Measurements from ENCODE around the gene RTF1. TPM values are rescaled to one million over a fixed set of nuclear protein-coding genes. Genes with fewer than 3 reads are reported as not detected.

The RTF1 gene
- total and polyA plus RNA-seq, 4 donors = 29.6 to 73.6 (median 51.6) TPM

DNA sequence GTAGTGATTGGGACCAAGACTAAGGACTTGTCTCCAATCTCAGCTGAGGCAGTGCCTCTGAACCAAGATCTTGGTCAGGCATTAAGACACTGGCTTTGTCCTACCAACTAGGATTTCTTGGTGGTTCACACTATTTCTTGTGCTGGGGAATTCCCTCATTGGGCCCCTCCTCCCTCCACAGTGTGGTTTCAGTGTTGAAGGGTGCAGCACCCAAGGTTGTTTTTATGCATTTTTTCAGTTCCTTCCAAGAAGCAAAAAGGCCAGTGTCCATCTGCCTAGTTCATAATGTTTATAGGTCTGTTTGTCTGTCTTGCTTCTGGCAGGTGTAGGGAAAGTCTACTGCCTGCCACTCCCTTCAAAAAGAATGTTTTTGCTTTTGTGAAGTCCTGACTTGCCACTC is 66.2 kb downstream of the RTF1 start:
- H3K36me3 ChIP-seq (ENCODE audit: control insufficient read depth, insufficient read depth, low read length) = peaks cover 54% of the 10 kb centered on the region

DNA sequence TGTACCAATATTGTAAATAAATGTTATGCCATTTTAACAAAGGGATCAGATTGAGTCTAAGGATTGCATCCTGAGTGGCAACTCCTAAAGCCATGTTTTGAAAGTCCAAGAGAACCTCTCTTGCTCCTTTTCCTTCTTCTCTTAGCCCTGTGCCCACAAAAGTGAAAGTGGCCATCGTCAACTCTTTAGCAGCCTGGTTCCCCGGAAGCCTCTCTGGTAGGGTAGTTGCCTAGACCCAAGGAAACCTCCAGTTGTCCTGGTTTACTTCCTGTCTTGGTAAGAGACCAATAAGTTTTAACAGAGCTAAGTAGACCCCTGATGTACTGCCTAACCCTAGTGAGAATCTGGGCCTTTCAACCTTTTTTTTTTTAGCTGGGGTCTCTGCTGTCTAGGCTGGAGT is 66.6 kb downstream of the RTF1 start:
- Histone ChIP-seq H3K36me3 (ENCODE audit: control insufficient read depth, insufficient read depth, low read length) (peaks cover 51% of the 10 kb centered on the region), H3K27ac (ENCODE audit: low read depth, low read length) (no peak overlapping the region), H3K4me1 (ENCODE audit: control insufficient read depth, insufficient read depth, low read length) (no peaks in the 10 kb centered on the region), H3K9me3 (ENCODE audit: control insufficient read depth, insufficient read depth, low read length) (no peaks in the 10 kb centered on the region), H3K27me3 (ENCODE audit: control insufficient read depth, insufficient read depth, low read length) (no peaks in the 10 kb centered on the region), H3K4me3 (ENCODE audit: low read depth, low read length) (no peak overlapping the region)
- no peak for DNase-seq (ENCODE audit: low read depth in 4 of 6, low spot score in 6 of 6)
- WGBS (ENCODE audit: insufficient coverage) = no CpG with 5 or more reads among the region's 2 CpGs

More for the DNA sequence above, 66.2 kb downstream of the RTF1 start:
- no peak overlapping the region for H3K27ac ChIP-seq (ENCODE audit: low read depth, low read length)
- no peak overlapping the region for H3K4me3 ChIP-seq (ENCODE audit: low read depth, low read length)
- no peaks in the 10 kb centered on the region for H3K4me1 ChIP-seq (ENCODE audit: control insufficient read depth, insufficient read depth, low read length)
- H3K27me3 ChIP-seq (ENCODE audit: control insufficient read depth, insufficient read depth, low read length) = no peaks in the 10 kb centered on the region
- no peaks in the 10 kb centered on the region for H3K9me3 ChIP-seq (ENCODE audit: control insufficient read depth, insufficient read depth, low read length)
- no peak for DNase-seq (ENCODE audit: low read depth in 4 of 6, low spot score in 6 of 6)

DNA sequence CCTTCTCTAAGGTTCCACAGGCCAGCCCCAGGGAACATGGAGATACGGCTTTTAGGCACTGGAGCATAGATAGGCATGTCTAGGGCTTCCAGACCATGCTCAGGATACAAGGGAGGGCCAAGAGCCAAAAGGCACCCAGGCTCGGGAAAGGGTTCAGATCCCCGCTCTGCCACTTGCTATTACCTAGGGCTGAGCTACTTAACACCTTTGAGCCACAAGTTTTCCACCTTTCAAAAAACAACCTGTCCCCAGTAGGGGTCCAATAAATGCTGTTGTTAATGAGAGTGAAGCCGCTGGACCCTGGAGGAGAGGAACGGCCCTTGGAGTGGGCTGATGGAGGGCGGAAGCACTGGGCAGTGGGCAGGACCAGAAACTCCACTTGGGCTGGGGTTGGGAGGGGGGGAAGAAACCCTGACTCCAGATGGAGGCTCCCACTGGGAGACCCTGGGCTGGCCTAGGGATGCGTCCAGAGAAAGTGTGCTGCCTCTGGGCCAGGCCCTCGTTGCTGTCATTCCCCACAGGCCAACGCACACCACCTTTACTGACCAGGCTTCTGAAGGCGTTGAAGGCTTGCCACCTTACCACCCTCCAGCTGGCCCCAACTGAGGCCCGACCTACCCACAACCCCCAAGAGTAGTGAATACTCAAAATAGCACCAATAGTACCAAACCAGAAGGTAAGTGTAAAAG is 68.2 kb downstream of the RTF1 start:
- H3K4me1 ChIP-seq (ENCODE audit: control insufficient read depth, insufficient read depth, low read length) = no peaks in the 10 kb centered on the region
- H3K27ac ChIP-seq (ENCODE audit: low read depth, low read length) = no peak overlapping the region
- DNase-seq (ENCODE audit: low read depth in 4 of 6, low spot score in 6 of 6) = no peak
- H3K36me3 ChIP-seq (ENCODE audit: control insufficient read depth, insufficient read depth, low read length) = peaks cover 36% of the 10 kb centered on the region
- 73% methylated on average over 8 of the region's 11 CpGs for WGBS (ENCODE audit: insufficient coverage)
- no peak overlapping the region for H3K4me3 ChIP-seq (ENCODE audit: low read depth, low read length)
- H3K27me3 ChIP-seq (ENCODE audit: control insufficient read depth, insufficient read depth, low read length) = no peaks in the 10 kb centered on the region
- no peaks in the 10 kb centered on the region for H3K9me3 ChIP-seq (ENCODE audit: control insufficient read depth, insufficient read depth, low read length)

DNA sequence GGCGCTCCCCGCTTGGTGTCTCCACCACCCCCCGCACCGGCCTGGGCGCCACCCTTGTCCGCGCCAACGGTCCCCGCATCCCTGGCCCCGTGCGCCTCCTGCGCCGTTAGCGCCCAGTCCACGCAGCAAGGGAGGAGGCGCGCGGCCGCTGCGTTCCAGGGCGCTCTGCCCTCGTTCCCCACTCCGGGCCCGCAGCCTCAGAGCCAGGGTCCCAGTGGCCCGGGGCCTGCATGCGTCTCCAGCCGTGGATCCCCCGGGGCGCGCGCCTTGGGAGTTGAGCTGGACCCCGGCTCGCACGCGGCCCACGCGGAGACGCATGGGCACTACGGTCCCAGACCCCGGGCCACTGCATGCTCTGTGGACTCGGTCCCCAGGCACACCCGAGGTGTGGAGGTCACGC is 69.4 kb downstream of the RTF1 start:
- H3K4me3 ChIP-seq (ENCODE audit: low read depth, low read length) = no peak overlapping the region
- H3K9me3 ChIP-seq (ENCODE audit: control insufficient read depth, insufficient read depth, low read length) = no peaks in the 10 kb centered on the region
- WGBS (ENCODE audit: insufficient coverage) = 78% methylated on average over 43 of the region's 43 CpGs
- H3K27ac ChIP-seq (ENCODE audit: low read depth, low read length) = no peak overlapping the region
- peaks cover 24% of the 10 kb centered on the region for H3K36me3 ChIP-seq (ENCODE audit: control insufficient read depth, insufficient read depth, low read length)
- H3K4me1 ChIP-seq (ENCODE audit: control insufficient read depth, insufficient read depth, low read length) = no peaks in the 10 kb centered on the region
- H3K27me3 ChIP-seq (ENCODE audit: control insufficient read depth, insufficient read depth, low read length) = peaks cover 9% of the 10 kb centered on the region
- DNase-seq (ENCODE audit: low read depth in 4 of 6, low spot score in 6 of 6) = no peak

DNA sequence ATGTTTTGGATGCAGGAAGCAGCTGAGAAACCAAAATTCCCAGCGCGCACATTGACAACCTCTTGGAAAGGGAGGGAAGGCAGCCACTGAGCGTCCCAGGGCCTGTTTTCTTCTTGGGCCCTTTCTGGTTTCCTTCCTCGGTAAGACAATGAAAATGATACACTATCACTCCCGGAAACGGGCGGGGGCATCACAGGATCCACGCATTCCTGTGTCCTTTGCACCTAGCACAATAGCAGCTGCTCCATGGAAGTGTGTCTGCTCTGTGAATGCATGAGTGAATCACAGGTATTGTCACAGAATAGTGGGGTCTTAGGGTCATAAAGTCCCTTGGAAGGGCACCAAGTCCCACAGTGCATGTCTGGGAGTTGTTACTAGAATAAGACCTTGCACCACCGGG is 70.5 kb downstream of the RTF1 start:
- peaks cover 17% of the 10 kb centered on the region for H3K36me3 ChIP-seq (ENCODE audit: control insufficient read depth, insufficient read depth, low read length)
- peaks cover 16% of the 10 kb centered on the region for H3K27me3 ChIP-seq (ENCODE audit: control insufficient read depth, insufficient read depth, low read length)
- H3K4me1 ChIP-seq (ENCODE audit: control insufficient read depth, insufficient read depth, low read length) = peaks cover 3% of the 10 kb centered on the region
- 83% methylated on average over 6 of the region's 9 CpGs for WGBS (ENCODE audit: insufficient coverage)
- no peaks in the 10 kb centered on the region for H3K9me3 ChIP-seq (ENCODE audit: control insufficient read depth, insufficient read depth, low read length)
- H3K4me3 ChIP-seq (ENCODE audit: low read depth, low read length) = no peak overlapping the region
- H3K27ac ChIP-seq (ENCODE audit: low read depth, low read length) = no peak overlapping the region
- no peak for DNase-seq (ENCODE audit: low read depth in 4 of 6, low spot score in 6 of 6)

DNA sequence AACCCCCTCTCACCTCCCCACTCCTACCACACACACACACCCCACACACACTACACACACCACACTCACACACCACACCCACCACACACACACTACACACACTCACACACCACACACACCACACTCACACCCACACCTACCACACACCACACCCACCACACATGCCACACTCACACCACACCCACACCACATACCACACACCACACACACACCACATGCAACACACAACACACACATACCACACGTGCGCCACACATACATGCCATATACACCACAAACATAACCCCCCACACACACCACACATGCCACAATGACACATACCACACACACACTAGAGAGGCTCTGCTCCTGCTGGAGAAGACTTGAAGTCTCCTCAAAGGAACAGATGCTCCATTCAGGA is 70.9 kb downstream of the RTF1 start:
- Histone ChIP-seq H3K36me3 (ENCODE audit: control insufficient read depth, insufficient read depth, low read length) (peaks cover 16% of the 10 kb centered on the region), H3K27me3 (ENCODE audit: control insufficient read depth, insufficient read depth, low read length) (peaks cover 19% of the 10 kb centered on the region), H3K27ac (ENCODE audit: low read depth, low read length) (no peak overlapping the region), H3K4me3 (ENCODE audit: low read depth, low read length) (no peak overlapping the region), H3K4me1 (ENCODE audit: control insufficient read depth, insufficient read depth, low read length) (peaks cover 7% of the 10 kb centered on the region), H3K9me3 (ENCODE audit: control insufficient read depth, insufficient read depth, low read length) (no peaks in the 10 kb centered on the region)
- DNase-seq (ENCODE audit: low read depth in 4 of 6, low spot score in 6 of 6) = no peak
- WGBS (ENCODE audit: insufficient coverage) = 100% methylated on average over 2 of the region's 2 CpGs

DNA sequence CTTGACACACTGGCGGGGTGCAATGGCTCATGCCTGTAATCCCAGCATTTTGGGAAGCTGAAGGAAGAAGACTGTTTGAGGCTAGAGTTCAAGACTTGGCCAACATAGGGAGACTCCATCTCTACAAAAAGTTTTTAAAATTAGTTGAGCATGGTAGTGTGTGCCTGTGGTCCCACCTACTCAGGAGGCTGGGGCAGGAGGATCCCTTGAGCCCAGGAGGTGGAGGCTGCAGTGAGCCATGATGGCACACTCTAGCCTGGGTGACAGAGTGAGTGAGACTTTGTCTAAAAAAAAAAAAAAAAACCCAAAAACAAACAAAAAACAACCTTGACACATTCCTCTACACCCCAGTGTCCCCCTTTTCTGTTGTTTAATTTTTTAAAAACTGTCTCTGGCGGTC is 72.7 kb downstream of the RTF1 start:
- H3K4me1 ChIP-seq (ENCODE audit: control insufficient read depth, insufficient read depth, low read length) = peaks cover 21% of the 10 kb centered on the region
- H3K4me3 ChIP-seq (ENCODE audit: low read depth, low read length) = no peak overlapping the region
- H3K27me3 ChIP-seq (ENCODE audit: control insufficient read depth, insufficient read depth, low read length) = peaks cover 33% of the 10 kb centered on the region
- peaks cover 5% of the 10 kb centered on the region for H3K36me3 ChIP-seq (ENCODE audit: control insufficient read depth, insufficient read depth, low read length)
- WGBS (ENCODE audit: insufficient coverage) = no CpG with 5 or more reads among the region's 2 CpGs
- no peak for DNase-seq (ENCODE audit: low read depth in 4 of 6, low spot score in 6 of 6)
- H3K9me3 ChIP-seq (ENCODE audit: control insufficient read depth, insufficient read depth, low read length) = no peaks in the 10 kb centered on the region
- H3K27ac ChIP-seq (ENCODE audit: low read depth, low read length) = no peak overlapping the region

DNA sequence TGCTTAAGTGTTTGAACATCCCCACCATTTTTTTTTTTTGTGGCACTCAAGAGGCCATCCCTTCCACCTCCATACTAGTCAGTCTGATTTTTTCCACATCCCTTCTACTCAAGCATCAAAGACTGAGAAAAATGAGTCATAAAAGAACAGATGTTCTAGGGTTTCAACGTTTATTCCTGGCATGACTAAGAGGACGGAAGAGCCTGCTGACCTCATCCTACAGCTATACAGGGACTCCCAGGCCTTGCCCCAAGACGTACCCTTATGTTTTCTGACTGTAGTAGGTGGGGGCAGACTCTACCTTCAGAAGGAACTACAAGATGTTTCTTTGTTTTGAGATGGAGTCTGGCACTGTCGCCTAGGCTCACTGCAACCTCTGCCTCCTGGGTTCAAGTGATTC is 73.5 kb downstream of the RTF1 start:
- H3K36me3 ChIP-seq (ENCODE audit: control insufficient read depth, insufficient read depth, low read length) = peaks cover 5% of the 10 kb centered on the region
- H3K4me1 ChIP-seq (ENCODE audit: control insufficient read depth, insufficient read depth, low read length) = peaks cover 28% of the 10 kb centered on the region
- H3K9me3 ChIP-seq (ENCODE audit: control insufficient read depth, insufficient read depth, low read length) = no peaks in the 10 kb centered on the region
- no peak overlapping the region for H3K27ac ChIP-seq (ENCODE audit: low read depth, low read length)
- H3K4me3 ChIP-seq (ENCODE audit: low read depth, low read length) = no peak overlapping the region
- DNase-seq (ENCODE audit: low read depth in 4 of 6, low spot score in 6 of 6) = no peak
- H3K27me3 ChIP-seq (ENCODE audit: control insufficient read depth, insufficient read depth, low read length) = peaks cover 40% of the 10 kb centered on the region
- no CpG with 5 or more reads among the region's 4 CpGs for WGBS (ENCODE audit: insufficient coverage)

DNA sequence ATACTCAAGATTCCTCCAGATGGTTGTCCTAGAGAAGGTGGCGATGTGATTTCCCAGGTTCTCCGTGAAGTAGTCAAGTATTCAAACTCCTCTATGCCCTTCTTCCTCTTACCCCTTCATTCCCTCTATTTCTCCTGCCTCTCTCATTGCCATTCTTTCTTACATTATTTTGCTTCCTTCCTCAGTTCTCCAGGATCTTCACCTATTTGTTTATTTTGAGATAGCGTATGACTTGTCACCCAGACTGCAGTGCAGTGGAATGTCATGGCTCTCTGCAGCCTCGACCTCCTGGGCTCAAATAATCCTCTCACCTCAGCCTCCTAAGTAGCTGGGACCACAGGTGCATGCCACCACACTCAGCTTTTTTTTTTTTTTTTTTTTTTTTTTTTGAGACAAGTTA is 75.0 kb downstream of the RTF1 start:
- H3K9me3 ChIP-seq (ENCODE audit: control insufficient read depth, insufficient read depth, low read length) = no peaks in the 10 kb centered on the region
- peaks cover 37% of the 10 kb centered on the region for H3K4me1 ChIP-seq (ENCODE audit: control insufficient read depth, insufficient read depth, low read length)
- H3K36me3 ChIP-seq (ENCODE audit: control insufficient read depth, insufficient read depth, low read length) = no peaks in the 10 kb centered on the region
- peaks cover 55% of the 10 kb centered on the region for H3K27me3 ChIP-seq (ENCODE audit: control insufficient read depth, insufficient read depth, low read length)
- no peak for DNase-seq (ENCODE audit: low read depth in 4 of 6, low spot score in 6 of 6)
- H3K4me3 ChIP-seq (ENCODE audit: low read depth, low read length) = no peak overlapping the region
- H3K27ac ChIP-seq (ENCODE audit: low read depth, low read length) = no peak overlapping the region
- 100% methylated on average over 3 of the region's 4 CpGs for WGBS (ENCODE audit: insufficient coverage)

DNA sequence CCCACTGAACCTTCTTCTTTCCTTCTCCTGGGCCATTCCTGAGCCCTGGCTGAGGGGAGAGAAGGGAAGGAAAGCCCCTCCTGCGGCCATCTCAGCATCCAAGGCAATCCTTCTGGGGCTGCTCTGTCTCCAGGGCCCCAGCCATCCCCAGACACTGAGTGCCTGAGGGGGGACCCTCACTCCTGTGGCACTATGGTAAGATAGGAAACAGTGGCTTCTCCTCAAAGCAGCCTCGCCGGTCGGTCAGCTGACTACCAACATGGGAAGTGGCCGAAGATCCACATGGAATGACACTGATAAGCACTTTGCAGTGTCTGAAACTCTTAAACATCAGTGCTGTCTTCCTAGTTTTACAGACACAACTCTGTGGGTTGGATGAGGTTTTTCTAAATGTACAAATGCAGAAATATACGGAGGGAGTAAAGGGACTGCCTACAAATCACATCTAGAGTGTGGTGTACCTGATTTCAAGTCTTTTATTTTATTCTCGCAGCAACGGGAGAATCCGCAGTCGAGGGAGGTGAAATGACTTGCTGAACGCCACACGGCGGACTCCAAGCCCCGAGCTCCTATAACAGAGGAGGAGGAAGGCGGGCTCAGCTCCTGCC is 75.8 kb downstream of the RTF1 start:
- peaks cover 63% of the 10 kb centered on the region for H3K27me3 ChIP-seq (ENCODE audit: control insufficient read depth, insufficient read depth, low read length)
- WGBS (ENCODE audit: insufficient coverage) = under 1% methylated on average over 13 of the region's 15 CpGs
- no peaks in the 10 kb centered on the region for H3K9me3 ChIP-seq (ENCODE audit: control insufficient read depth, insufficient read depth, low read length)
- H3K4me3 ChIP-seq (ENCODE audit: low read depth, low read length) = peak overlapping the region; percentile 52
- peak overlapping the region; percentile 57 for H3K27ac ChIP-seq (ENCODE audit: low read depth, low read length)
- H3K4me1 ChIP-seq (ENCODE audit: control insufficient read depth, insufficient read depth, low read length) = peaks cover 37% of the 10 kb centered on the region
- H3K36me3 ChIP-seq (ENCODE audit: control insufficient read depth, insufficient read depth, low read length) = no peaks in the 10 kb centered on the region
- DNase-seq (ENCODE audit: low read depth in 4 of 6, low spot score in 6 of 6) = peak in 1 of 6 donors; percentile 50

All from spinal cord (tissue), 10 donors.